SK-N-SH (cell line): ENCODE data around the gene BNC2. TPM values are rescaled to one million over a fixed set of nuclear protein-coding genes. Genes with fewer than 3 reads are reported as not detected.

Experiments
- CTCF ChIA-PET: fragments of 300-600, 350-600 bp; formaldehyde crosslinking; extraction: SDS; loops from one replicate; lab custom pipeline; 2021; lab: Yijun Ruan, JAX
- POLR2A ChIA-PET: fragments of 350-600 bp; sonication (Branson Sonifier 250); formaldehyde crosslinking; extraction: SDS; loops from one replicate; lab custom pipeline; 2020; ENCODE audit warnings: antibody characterized with exemption, inconsistent platforms; lab: Yijun Ruan, JAX
- DNase-seq: peaks from one replicate; pipeline ENCODE4 v3.0.0; 2012
- H2AFZ ChIP-seq: fragments of 200-600 bp; sonication (generic); 2 replicates; pipeline ENCODE4 v1.8.1; 2016; ENCODE audit warnings: antibody characterized with exemption, mild to moderate bottlenecking, low read depth
- H3F3A ChIP-seq: fragments of 200-600 bp; sonication (generic); replicated peaks from 2 replicates; pipeline ENCODE3; 2016; ENCODE audit warnings: antibody characterized with exemption, mild to moderate bottlenecking; ENCODE audit not compliant: insufficient read depth
- H3K27ac ChIP-seq, 2 experiments: fragments of 200-500 bp in 1 of 2; fragments of 200-600 bp in 1 of 2; sonication (Bioruptor generic) in 1 of 2; sonication (generic), shearing (Covaris generic) in 1 of 2; 2 replicates each; pipeline versions ENCODE4 v1.5.1 to v1.6.1; 2014 to 2016; ENCODE audit warnings: low read depth in 2 of 2, inconsistent platforms in 1 of 2, low read length in 1 of 2, mild to moderate bottlenecking in 1 of 2, mixed read lengths in 1 of 2
- H3K27me3 ChIP-seq: fragments of 200-600 bp; sonication (generic), shearing (Covaris generic); 2 replicates; pipeline ENCODE4 v1.6.1; 2016; ENCODE audit warnings: mixed run types; ENCODE audit not compliant: insufficient read depth
- H3K36me3 ChIP-seq, 2 experiments: fragments of 200-500 bp in 1 of 2; fragments of 200-600 bp in 1 of 2; sonication (Bioruptor generic) in 1 of 2; sonication (generic) in 1 of 2; replicated peaks in 1 of 2; 2 replicates each; pipeline versions ENCODE3 to v1.5.1; 2014 to 2016; ENCODE audit warnings: low read length in 1 of 2, mild to moderate bottlenecking in 1 of 2; ENCODE audit not compliant: insufficient read depth in 2 of 2, control insufficient read depth in 1 of 2
- H3K4me1 ChIP-seq, 2 experiments: fragments of 200-500 bp in 1 of 2; fragments of 200-600 bp in 1 of 2; sonication (Bioruptor generic) in 1 of 2; sonication (generic), shearing (Covaris generic) in 1 of 2; 2 replicates each; pipeline versions ENCODE4 v1.5.1 to v1.6.1; 2014 to 2016; ENCODE audit warnings: low read depth in 1 of 2, low read length in 1 of 2, mixed run types in 1 of 2; ENCODE audit not compliant: insufficient read depth in 2 of 2, control insufficient read depth in 1 of 2
- H3K4me2 ChIP-seq: fragments of 200-600 bp; sonication (generic), shearing (Covaris generic); 2 replicates; pipeline ENCODE4 v1.6.1; 2017; ENCODE audit warnings: mixed run types
- H3K4me3 ChIP-seq, 2 experiments: fragments of 200-500 bp in 1 of 2; fragments of 200-600 bp in 1 of 2; sonication (Bioruptor generic) in 1 of 2; sonication (generic), shearing (Covaris generic) in 1 of 2; 2 replicates each; pipeline versions ENCODE4 v1.5.1 to v1.8.1; 2014 to 2016; ENCODE audit warnings: low read depth in 2 of 2, inconsistent platforms in 1 of 2, low read length in 1 of 2, mild to moderate bottlenecking in 1 of 2, mixed read lengths in 1 of 2, moderate library complexity in 1 of 2
- H3K79me2 ChIP-seq: fragments of 200-600 bp; sonication (generic); 2 replicates; pipeline ENCODE4 v1.8.1; 2017; ENCODE audit warnings: mild to moderate bottlenecking; ENCODE audit not compliant: insufficient read depth
- H3K9ac ChIP-seq: fragments of 200-600 bp; sonication (generic); 2 replicates; pipeline ENCODE4 v1.6.1; 2017; ENCODE audit warnings: mixed run types
- H3K9me2 ChIP-seq: fragments of 200-600 bp; sonication (generic); 2 replicates; pipeline ENCODE4 v1.6.1; 2017; ENCODE audit warnings: mixed run types
- H3K9me3 ChIP-seq: fragments of 200-600 bp; sonication (generic); 2 replicates; pipeline ENCODE4 v1.6.1; 2017; ENCODE audit warnings: mixed run types, mild to moderate bottlenecking, moderate library complexity
- H4K20me1 ChIP-seq: fragments of 200-600 bp; sonication (generic); 2 replicates; pipeline ENCODE4 v1.6.1; 2017; ENCODE audit warnings: mild to moderate bottlenecking, mixed run types; ENCODE audit not compliant: insufficient read depth
- CHD2 ChIP-seq: fragments of 150-350 bp; IDR thresholded peaks from 2 replicates; pipeline ENCODE4 v1.6.1; 2018; ENCODE audit warnings: low read length; ENCODE audit not compliant: partially characterized antibody
- ELF1 ChIP-seq: IDR thresholded peaks from 2 replicates; pipeline ENCODE4 v1.4.0; 2012
- EZH2phosphoT487 ChIP-seq: fragments of 200-600 bp; sonication (generic); IDR thresholded peaks from 2 replicates; pipeline ENCODE4 v1.6.1; 2017; ENCODE audit warnings: low read depth, mixed run types, mild to moderate bottlenecking, antibody characterized with exemption, moderate library complexity, borderline replicate concordance
- FOXM1 ChIP-seq: IDR thresholded peaks from 2 replicates; pipeline ENCODE4 v1.4.0; 2012; ENCODE audit warnings: low read depth, mild to moderate bottlenecking
- JUND ChIP-seq: IDR thresholded peaks from 2 replicates; pipeline ENCODE4 v1.4.0; 2012
- NFIC ChIP-seq: IDR thresholded peaks from 2 replicates; pipeline ENCODE4 v1.4.0; 2012; ENCODE audit warnings: borderline replicate concordance
- POLR2AphosphoS5 ChIP-seq: IDR thresholded peaks from 2 replicates; pipeline ENCODE4 v1.6.1; 2012; ENCODE audit warnings: low read depth, low read length
- RAD21 ChIP-seq: IDR thresholded peaks from 2 replicates; pipeline ENCODE4 v1.6.1; 2012; ENCODE audit warnings: mild to moderate bottlenecking, low read length
- RFX5 ChIP-seq: IDR thresholded peaks from 2 replicates; pipeline ENCODE4 v1.6.1; 2012; ENCODE audit warnings: mild to moderate bottlenecking, improper control_type of control experiment, low read length
- SMC3 ChIP-seq: IDR thresholded peaks from 2 replicates; pipeline ENCODE4 v1.6.1; 2012; ENCODE audit warnings: low read depth, low read length, improper control_type of control experiment
- TCF12 ChIP-seq: IDR thresholded peaks from 2 replicates; pipeline ENCODE4 v1.4.0; 2012
- TEAD4 ChIP-seq: IDR thresholded peaks from 2 replicates; pipeline ENCODE4 v1.4.0; 2012; ENCODE audit warnings: mild to moderate bottlenecking, borderline replicate concordance; ENCODE audit not compliant: insufficient read depth
- WGBS: methylation state at CpG from one replicate; pipeline ENCODE4 v1.1.6; 2017; ENCODE audit warnings: low lambda C conversion rate; 5-methylcytosine and 5-hydroxymethylcytosine counted together
- polyA plus RNA-seq, 3 experiments: library from polyadenylated mRNA; depleted of rRNA; stranded (reverse); fragments of >200 nt; gene quantifications; 2 replicates each; pipeline ENCODE4 v1.2.3, GENCODE V29; 2012
- TF ChIP-seq, protein P1 (sequence below): fragments of 150-350 bp; IDR thresholded peaks from 2 replicates; pipeline ENCODE4 v1.6.1; 2017; ENCODE audit warnings: antibody characterized with exemption, low read length, low read depth, borderline replicate concordance
- TF ChIP-seq, protein P2 (sequence below): IDR thresholded peaks from 2 replicates; pipeline ENCODE4 v1.4.0; 2012; ENCODE audit warnings: low read depth, borderline replicate concordance
- TF ChIP-seq, protein P3 (sequence below): IDR thresholded peaks from 2 replicates; pipeline ENCODE4 v1.4.0; 2012; ENCODE audit warnings: low read depth, borderline replicate concordance
- TF ChIP-seq, protein P4 (sequence below): IDR thresholded peaks from 2 replicates; pipeline ENCODE4; 2012
- TF ChIP-seq, protein P5 (sequence below): IDR thresholded peaks from 2 replicates; pipeline ENCODE4 v1.4.0; 2012; ENCODE audit warnings: low read depth
- TF ChIP-seq, protein P6 (sequence below): fragments of 150-350 bp; IDR thresholded peaks from 2 replicates; pipeline ENCODE4 v1.6.1; 2016; ENCODE audit warnings: mild to moderate bottlenecking, low read depth, low read length

Gene BNC2
- polyA plus RNA-seq, 1 of the 3 experiments (the other 2 are of a cell fraction): 8.8 TPM

DNA sequence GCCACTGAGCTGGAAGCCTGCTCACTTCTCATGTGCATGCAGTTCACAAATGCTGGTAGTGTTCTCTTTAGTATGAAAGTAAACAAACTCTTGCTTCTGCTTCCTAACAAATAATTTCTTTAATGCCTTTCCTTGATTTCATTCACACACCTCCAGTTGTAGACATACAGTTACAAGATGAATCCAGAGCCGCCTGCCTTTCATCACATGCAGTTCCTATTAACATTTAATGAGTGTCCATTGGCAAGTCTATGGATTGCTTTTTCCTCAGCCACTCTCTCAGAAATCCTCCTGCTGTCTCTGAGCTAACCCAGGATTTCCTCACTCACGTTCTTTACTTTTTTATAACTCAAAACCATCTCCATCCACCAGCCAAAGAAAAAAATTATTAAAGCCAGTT lies 408.6 kb downstream of the BNC2 start:
- 97% methylated on average over 2 of the region's 2 CpGs for WGBS
- CTCF ChIA-PET: interaction anchor here (0.7 kb wide), 1 partner anchor 322 kb away, joined by 3 read pairs; no protein-coding TSS in a partner anchor
- peaks cover 8% of the 10 kb centered on the region for H3F3A ChIP-seq
- H3K79me2 ChIP-seq: peaks cover 11% of the 10 kb centered on the region; the same call in 1 of the 2 replicates
- H2AFZ ChIP-seq: no peak overlapping the region
- H3K4me3 ChIP-seq: no peak overlapping the region
- no peak for DNase-seq
- no peaks in the 10 kb centered on the region for H3K36me3 ChIP-seq
- no peaks in the 10 kb centered on the region for H3K27me3 ChIP-seq
- no peaks in the 10 kb centered on the region for H4K20me1 ChIP-seq
- no peak overlapping the region for H3K4me2 ChIP-seq
- no peak overlapping the region for H3K9ac ChIP-seq
- H3K9me3 ChIP-seq: no peaks in the 10 kb centered on the region
- peaks cover 0 to 3% of the 10 kb centered on the region in 2 experiments; a peak in 2 of 4 replicates for H3K4me1 ChIP-seq
- TF ChIP-seq CHD2 (no peak), FOXM1 (no peak), POLR2AphosphoS5 (no peak), RFX5 (no peak)
- TF ChIP-seq, protein P1, sequence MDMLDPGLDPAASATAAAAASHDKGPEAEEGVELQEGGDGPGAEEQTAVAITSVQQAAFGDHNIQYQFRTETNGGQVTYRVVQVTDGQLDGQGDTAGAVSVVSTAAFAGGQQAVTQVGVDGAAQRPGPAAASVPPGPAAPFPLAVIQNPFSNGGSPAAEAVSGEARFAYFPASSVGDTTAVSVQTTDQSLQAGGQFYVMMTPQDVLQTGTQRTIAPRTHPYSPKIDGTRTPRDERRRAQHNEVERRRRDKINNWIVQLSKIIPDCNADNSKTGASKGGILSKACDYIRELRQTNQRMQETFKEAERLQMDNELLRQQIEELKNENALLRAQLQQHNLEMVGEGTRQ: no peak
- TF ChIP-seq, protein P2, sequence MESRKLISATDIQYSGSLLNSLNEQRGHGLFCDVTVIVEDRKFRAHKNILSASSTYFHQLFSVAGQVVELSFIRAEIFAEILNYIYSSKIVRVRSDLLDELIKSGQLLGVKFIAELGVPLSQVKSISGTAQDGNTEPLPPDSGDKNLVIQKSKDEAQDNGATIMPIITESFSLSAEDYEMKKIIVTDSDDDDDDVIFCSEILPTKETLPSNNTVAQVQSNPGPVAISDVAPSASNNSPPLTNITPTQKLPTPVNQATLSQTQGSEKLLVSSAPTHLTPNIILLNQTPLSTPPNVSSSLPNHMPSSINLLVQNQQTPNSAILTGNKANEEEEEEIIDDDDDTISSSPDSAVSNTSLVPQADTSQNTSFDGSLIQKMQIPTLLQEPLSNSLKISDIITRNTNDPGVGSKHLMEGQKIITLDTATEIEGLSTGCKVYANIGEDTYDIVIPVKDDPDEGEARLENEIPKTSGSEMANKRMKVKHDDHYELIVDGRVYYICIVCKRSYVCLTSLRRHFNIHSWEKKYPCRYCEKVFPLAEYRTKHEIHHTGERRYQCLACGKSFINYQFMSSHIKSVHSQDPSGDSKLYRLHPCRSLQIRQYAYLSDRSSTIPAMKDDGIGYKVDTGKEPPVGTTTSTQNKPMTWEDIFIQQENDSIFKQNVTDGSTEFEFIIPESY: no peak
- TF ChIP-seq, all 33 proteins: peak for 0
- POLR2A ChIA-PET: no interaction called here
- Histone ChIP-seq H3K27ac (no peak overlapping the region), H3K9me2 (no peaks in the 10 kb centered on the region)

DNA sequence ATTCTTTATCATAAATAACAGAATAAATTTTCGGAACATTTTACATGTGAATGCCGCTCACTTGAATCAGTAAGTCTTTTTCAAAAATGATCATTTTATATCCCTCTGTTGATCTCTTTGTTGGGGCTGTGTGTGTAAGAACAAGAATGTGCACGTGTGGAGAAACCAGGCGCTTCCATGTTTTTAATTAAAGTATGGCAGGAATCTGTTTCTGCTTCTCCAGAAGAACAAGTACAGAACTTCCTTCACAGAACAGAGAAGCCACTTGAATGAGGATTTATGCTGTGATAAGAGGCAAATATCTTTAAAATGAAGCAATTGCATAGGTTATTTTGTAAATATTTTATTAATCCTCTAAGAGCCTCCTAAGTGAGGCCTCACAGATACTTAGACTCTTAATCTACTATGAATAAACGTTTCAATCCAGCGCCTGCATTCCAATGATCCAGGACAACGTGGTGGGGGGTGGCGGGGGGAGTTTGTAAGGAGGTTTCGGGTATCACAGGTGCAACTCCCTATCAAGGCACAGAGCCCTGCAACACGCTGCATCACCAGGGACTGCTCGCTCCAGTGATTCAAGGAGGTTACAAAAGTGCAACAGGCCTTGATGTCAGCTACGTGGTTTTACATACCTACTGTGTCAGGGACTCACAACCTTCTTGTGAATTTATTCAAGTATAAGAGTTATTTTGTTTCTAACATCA lies 409.2 kb downstream of the BNC2 start:
- H2AFZ ChIP-seq: no peak overlapping the region
- H3K36me3 ChIP-seq: no peaks in the 10 kb centered on the region
- H3K9me2 ChIP-seq: no peaks in the 10 kb centered on the region
- H3K27ac ChIP-seq: no peak overlapping the region
- 91% methylated on average over 12 of the region's 12 CpGs for WGBS
- H3K4me3 ChIP-seq: no peak overlapping the region
- H3K4me2 ChIP-seq: no peak overlapping the region
- CTCF ChIA-PET: no interaction called here
- POLR2A ChIA-PET: no interaction called here
- H3K9me3 ChIP-seq: no peaks in the 10 kb centered on the region
- H3K9ac ChIP-seq: no peak overlapping the region
- peaks cover 11% of the 10 kb centered on the region; the same call in 1 of the 2 replicates for H3K79me2 ChIP-seq
- no peak for DNase-seq
- H4K20me1 ChIP-seq: no peaks in the 10 kb centered on the region
- H3K4me1 ChIP-seq: peaks cover 0 to 3% of the 10 kb centered on the region in 2 experiments; a peak in 2 of 4 replicates
- peaks cover 8% of the 10 kb centered on the region for H3F3A ChIP-seq
- no peaks in the 10 kb centered on the region for H3K27me3 ChIP-seq
- no peak for TF ChIP-seq SMC3
- TF ChIP-seq, protein P3, sequence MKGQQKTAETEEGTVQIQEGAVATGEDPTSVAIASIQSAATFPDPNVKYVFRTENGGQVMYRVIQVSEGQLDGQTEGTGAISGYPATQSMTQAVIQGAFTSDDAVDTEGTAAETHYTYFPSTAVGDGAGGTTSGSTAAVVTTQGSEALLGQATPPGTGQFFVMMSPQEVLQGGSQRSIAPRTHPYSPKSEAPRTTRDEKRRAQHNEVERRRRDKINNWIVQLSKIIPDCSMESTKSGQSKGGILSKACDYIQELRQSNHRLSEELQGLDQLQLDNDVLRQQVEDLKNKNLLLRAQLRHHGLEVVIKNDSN: no peak
- TF ChIP-seq TEAD4: no peak
- no peak for TF ChIP-seq TCF12
- no peak for TF ChIP-seq JUND
- TF ChIP-seq RAD21: no peak
- TF ChIP-seq EZH2phosphoT487: no peak
- TF ChIP-seq ELF1: no peak
- no peak for TF ChIP-seq RFX5
- TF ChIP-seq, protein P4, sequence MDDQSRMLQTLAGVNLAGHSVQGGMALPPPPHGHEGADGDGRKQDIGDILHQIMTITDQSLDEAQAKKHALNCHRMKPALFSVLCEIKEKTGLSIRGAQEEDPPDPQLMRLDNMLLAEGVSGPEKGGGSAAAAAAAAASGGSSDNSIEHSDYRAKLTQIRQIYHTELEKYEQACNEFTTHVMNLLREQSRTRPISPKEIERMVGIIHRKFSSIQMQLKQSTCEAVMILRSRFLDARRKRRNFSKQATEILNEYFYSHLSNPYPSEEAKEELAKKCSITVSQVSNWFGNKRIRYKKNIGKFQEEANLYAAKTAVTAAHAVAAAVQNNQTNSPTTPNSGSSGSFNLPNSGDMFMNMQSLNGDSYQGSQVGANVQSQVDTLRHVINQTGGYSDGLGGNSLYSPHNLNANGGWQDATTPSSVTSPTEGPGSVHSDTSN: no peak
- TF ChIP-seq NFIC: no peak
- TF ChIP-seq, protein P5, sequence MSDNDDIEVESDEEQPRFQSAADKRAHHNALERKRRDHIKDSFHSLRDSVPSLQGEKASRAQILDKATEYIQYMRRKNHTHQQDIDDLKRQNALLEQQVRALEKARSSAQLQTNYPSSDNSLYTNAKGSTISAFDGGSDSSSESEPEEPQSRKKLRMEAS: no peak
- TF ChIP-seq, protein P6, sequence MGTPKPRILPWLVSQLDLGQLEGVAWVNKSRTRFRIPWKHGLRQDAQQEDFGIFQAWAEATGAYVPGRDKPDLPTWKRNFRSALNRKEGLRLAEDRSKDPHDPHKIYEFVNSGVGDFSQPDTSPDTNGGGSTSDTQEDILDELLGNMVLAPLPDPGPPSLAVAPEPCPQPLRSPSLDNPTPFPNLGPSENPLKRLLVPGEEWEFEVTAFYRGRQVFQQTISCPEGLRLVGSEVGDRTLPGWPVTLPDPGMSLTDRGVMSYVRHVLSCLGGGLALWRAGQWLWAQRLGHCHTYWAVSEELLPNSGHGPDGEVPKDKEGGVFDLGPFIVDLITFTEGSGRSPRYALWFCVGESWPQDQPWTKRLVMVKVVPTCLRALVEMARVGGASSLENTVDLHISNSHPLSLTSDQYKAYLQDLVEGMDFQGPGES: no peak
- no peak for TF ChIP-seq CHD2
